Natural killer cell (primary cell): Measurements from ENCODE around the gene CX3CR1. TPM values are rescaled to one million over a fixed set of nuclear protein-coding genes. Genes with fewer than 3 reads are reported as not detected.

Source experiments
- ATAC-seq, 3 donors: fragments of 150-1000 bp in 2 of 3; fragments of 200-7000 bp in 1 of 3; cut with Tn5 transposase; 1 replicate in 1 of 3; 2 replicates in 2 of 3; pipeline ENCODE4 v1.10.0; 2021; ENCODE audit warnings: mild to moderate bottlenecking in 2 of 3, moderate library complexity in 2 of 3
- DNase-seq, 2 donors: peaks; one replicate each; pipeline versions ENCODE4 v3.0.0 to v3.0.0-alpha.2; 2013 to 2021; ENCODE audit warnings: mixed read lengths in 1 of 2
- H3K27ac ChIP-seq: one replicate; pipeline ENCODE4 v1.5.1; 2013; ENCODE audit warnings: mild to moderate bottlenecking, low read length
- H3K27me3 ChIP-seq: one replicate; pipeline ENCODE4 v1.6.1; 2013; ENCODE audit warnings: low read length; ENCODE audit not compliant: control insufficient read depth, insufficient read depth
- H3K36me3 ChIP-seq: one replicate; pipeline ENCODE4 v1.6.1; 2013; ENCODE audit warnings: low read length; ENCODE audit not compliant: control insufficient read depth, insufficient read depth
- H3K4me1 ChIP-seq: one replicate; pipeline ENCODE4 v1.6.1; 2013; ENCODE audit warnings: low read length; ENCODE audit not compliant: control insufficient read depth, insufficient read depth
- H3K4me3 ChIP-seq: one replicate; pipeline ENCODE4 v1.5.1; 2013; ENCODE audit warnings: low read length
- H3K9me3 ChIP-seq: one replicate; pipeline ENCODE4 v1.6.1; 2013; ENCODE audit warnings: low read length; ENCODE audit not compliant: control insufficient read depth, insufficient read depth
- H3K27ac Mint-ChIP-seq, 2 donors: one replicate each; pipeline ENCODE4 v1.8.0; 2022; ENCODE audit warnings: mild to moderate bottlenecking in 2 of 2, mixed read lengths in 2 of 2, moderate library complexity in 1 of 2
- H3K27me3 Mint-ChIP-seq, 2 donors: one replicate each; pipeline ENCODE4 v1.8.0; 2022; ENCODE audit warnings: low read depth in 2 of 2, mixed read lengths in 2 of 2
- H3K36me3 Mint-ChIP-seq: one replicate; pipeline ENCODE4 v1.8.0; 2022; ENCODE audit warnings: mixed read lengths
- H3K4me1 Mint-ChIP-seq, 2 donors: one replicate each; pipeline ENCODE4 v1.8.0; 2022; ENCODE audit warnings: mixed read lengths in 2 of 2
- H3K4me3 Mint-ChIP-seq: one replicate; pipeline ENCODE4 v1.8.0; 2022; ENCODE audit warnings: mild to moderate bottlenecking, moderate library complexity, mixed read lengths
- H3K9me3 Mint-ChIP-seq, 2 donors: one replicate each; pipeline ENCODE4 v1.8.0; 2022; ENCODE audit warnings: mixed read lengths in 2 of 2
- CTCF ChIP-seq: fragments of 200-600 bp; IDR thresholded peaks from one replicate; pipeline ENCODE4 v1.8.0; 2022; ENCODE audit warnings: antibody characterized with exemption
- WGBS: methylation state at CpG from one replicate; pipeline ENCODE4 v1.1.7; 2013; ENCODE audit warnings: missing lambda C conversion rate; ENCODE audit not compliant: insufficient coverage; 5-methylcytosine and 5-hydroxymethylcytosine counted together
- intact Hi-C: fragments of 100-400 bp; cut with micrococcal nuclease; formaldehyde crosslinking; loops from one replicate; pipeline ENCODE4 v1.14.2; 2022
- total RNA-seq, 4 donors: library from RNA; stranded (reverse); fragments of 120-200 nt in 1 of 4; gene quantifications; one replicate each; pipeline versions ENCODE4 v1.2.3 to v1.2.4, GENCODE V29; 2013 to 2022

CX3CR1 gene
- total RNA-seq, 3 donors from 2014 or later (not counting 1 experiment from before 2014, with no cell fraction given): 203 to 459 (median 405) TPM

- Mint-ChIP-seq H3K9me3 (peaks cover 0 to under 1% of the 10 kb centered on the region in 2 donors), H3K27me3 (no peaks in the 10 kb centered on the region), H3K36me3 (no peaks in the 10 kb centered on the region), H3K4me3 (peak overlapping the region; percentile 89), H3K4me1 (peaks cover 90 to 96% of the 10 kb centered on the region in 2 donors), H3K27ac (peak overlapping the region; percentile 86 to 89)
- ATAC-seq (peak; percentile 18 to 45 (median 42)), DNase-seq (no peak)
- Histone ChIP-seq H3K27me3 (no peaks in the 10 kb centered on the region), H3K4me1 (peaks cover 42% of the 10 kb centered on the region), H3K4me3 (no peak overlapping the region), H3K9me3 (no peaks in the 10 kb centered on the region), H3K27ac (peak overlapping the region; percentile 40), H3K36me3 (no peaks in the 10 kb centered on the region)
- no peak for TF ChIP-seq CTCF
- intact Hi-C loops: no loop called here
- 55% methylated on average over 5 of the region's 6 CpGs for WGBS
Measured at GRCh38 chr3:39220407-39221140, 59.3 kb downstream of the CX3CR1 start.

- Histone ChIP-seq H3K27ac (no peak overlapping the region), H3K4me1 (peaks cover 41% of the 10 kb centered on the region), H3K27me3 (no peaks in the 10 kb centered on the region), H3K36me3 (no peaks in the 10 kb centered on the region), H3K4me3 (no peak overlapping the region), H3K9me3 (no peaks in the 10 kb centered on the region)
- ATAC-seq (no peak), DNase-seq (no peak)
- Mint-ChIP-seq H3K4me3 (no peak overlapping the region), H3K9me3 (no peaks in the 10 kb centered on the region), H3K36me3 (no peaks in the 10 kb centered on the region), H3K27me3 (no peaks in the 10 kb centered on the region), H3K4me1 (peaks cover 86 to 87% of the 10 kb centered on the region in 2 donors), H3K27ac (peak overlapping the region; percentile 86 to 89)
- no peak for TF ChIP-seq CTCF
- intact Hi-C loops: no loop called here
- WGBS: 87% methylated on average over 3 of the region's 3 CpGs
Measured at GRCh38 chr3:39219702-39220101, 60.1 kb downstream of the CX3CR1 start.

GRCh38 chr3:39216176-39216790 lies 63.6 kb downstream of the CX3CR1 start:
- Mint-ChIP-seq H3K27me3 (no peaks in the 10 kb centered on the region), H3K4me1 (peaks cover 66 to 75% of the 10 kb centered on the region in 2 donors), H3K36me3 (no peaks in the 10 kb centered on the region), H3K27ac (peak overlapping the region; percentile 0 to 73), H3K4me3 (peak overlapping the region; percentile 8), H3K9me3 (no peaks in the 10 kb centered on the region)
- Histone ChIP-seq H3K27ac (no peak overlapping the region), H3K4me3 (no peak overlapping the region), H3K4me1 (peaks cover 35% of the 10 kb centered on the region), H3K36me3 (no peaks in the 10 kb centered on the region), H3K9me3 (no peaks in the 10 kb centered on the region), H3K27me3 (no peaks in the 10 kb centered on the region)
- peak; percentile 48 to 59 (median 48) for ATAC-seq
- WGBS: 52% methylated on average over 2 of the region's 2 CpGs
- DNase-seq: no peak
- intact Hi-C loops: no loop called here
- TF ChIP-seq CTCF: no peak
